ENCODE data around the gene ZNF226.

- TF ChIP-seq CTCF (IDR thresholded peaks at IDR 0.05) (no peak), POLR2A (IDR thresholded peaks at IDR 0.05; ENCODE audit: low read depth) (no peak)
Observed at GRCh38 chr19:44207126-44207803, 42.4 kb downstream of the ZNF226 start.
